CD4-positive, alpha-beta T cell treated with Interleukin-6 at 100 ng/mL for 8 hours (primary cell): ENCODE data around the gene PAX4.
"Not testable (repeated sequence)": the region's sequence is repeated elsewhere in the genome, so short reads cannot be mapped to it uniquely, and the experiment has no call there.

Source experiments
- DNase-seq: peaks from one replicate; pipeline ENCODE4 v3.0.0-alpha.2; 2020; ENCODE audit warnings: mixed read lengths, low spot score

The PAX4 gene

DNA sequence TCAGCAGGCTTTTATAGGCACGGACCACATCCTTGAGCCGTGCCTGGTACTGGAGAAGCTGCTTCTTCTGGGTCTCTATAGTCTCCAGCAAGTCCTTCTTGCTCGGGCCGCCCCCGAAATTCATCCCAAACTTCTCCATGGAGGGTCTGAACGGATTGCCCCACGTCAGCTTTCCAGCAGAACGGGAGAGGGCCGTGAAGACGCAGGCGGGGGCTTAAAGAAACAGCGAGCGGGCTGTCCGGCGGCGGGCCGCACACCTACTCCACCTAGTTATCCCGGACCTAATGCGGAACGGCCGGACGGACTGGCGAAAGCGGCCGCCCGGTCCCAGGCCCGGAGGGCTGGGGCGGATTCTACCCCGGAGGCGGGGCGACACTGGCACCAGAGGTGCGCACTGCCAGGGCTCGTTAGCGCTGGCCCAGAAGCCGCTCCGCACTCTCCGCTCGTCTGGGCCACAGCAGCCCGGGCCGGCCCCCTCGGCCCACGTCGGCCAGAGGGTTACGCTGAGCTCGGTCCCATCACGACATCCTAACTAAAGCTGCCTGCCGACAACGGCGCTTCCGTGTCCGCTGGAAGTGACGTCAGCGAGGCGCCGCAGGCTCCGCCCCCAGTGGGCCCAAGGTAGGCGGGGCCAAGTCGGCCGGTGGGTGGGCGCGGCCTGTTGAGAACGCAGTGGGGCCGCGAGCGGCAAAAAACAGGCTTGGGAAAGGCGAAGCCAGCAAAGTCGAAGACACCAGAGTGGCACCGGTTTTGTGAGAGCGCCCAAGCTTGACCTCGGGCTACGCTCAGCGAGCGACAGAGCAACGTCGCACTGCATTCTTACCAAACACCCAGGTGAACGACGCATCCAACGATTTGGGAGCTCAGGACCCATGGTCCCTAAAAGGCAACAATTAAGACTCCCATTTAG lies 32.6 kb downstream of the PAX4 start, which contains the start of gene GCC1:
Gene GCC1 (minus strand): TSS at position 553 of the 910 bp plus-strand sequence. CDS start 414 bp downstream, at position 139.
- peak; percentile 89 for DNase-seq

DNA sequence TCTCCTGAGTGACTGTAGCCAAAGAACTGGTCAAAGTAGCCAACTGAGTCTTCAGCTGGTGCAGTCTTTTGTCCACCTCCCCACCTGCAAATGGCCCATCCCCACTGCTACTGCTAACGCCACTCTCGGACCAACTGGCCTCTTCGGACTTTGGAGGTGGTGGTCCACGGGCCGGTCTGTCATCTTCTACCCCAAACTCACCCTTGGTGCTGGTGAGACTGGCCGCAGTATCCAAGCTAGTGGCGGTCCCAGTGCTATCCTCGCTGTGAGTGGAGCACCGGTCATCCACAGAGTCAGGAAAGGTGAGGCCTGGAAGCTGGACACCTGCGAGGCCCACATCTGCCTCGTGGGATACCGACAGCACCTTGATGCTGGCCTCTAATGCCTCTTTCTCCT lies 33.3 kb downstream of the PAX4 start:
- DNase-seq: no peak

DNA sequence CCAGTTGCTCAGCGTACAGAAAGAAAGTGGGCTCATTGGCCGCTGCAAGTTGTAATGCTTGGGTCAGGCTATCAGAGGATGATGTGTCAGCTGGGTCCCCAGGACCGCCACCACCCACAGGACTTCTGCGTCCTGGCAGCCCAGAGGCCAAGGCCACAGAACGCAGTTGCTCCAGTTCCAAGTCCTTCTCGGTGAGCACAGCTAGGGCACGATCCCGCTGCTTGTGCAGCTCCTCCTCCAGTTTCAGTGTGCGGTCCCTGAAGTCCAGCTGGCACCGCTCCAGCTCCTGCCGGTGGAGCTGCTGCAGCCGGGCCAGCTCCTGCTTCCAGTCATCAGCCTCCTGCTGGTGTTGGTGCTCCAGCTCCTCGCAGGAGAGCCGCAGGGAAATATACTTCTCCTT lies 35.6 kb downstream of the PAX4 start:
- DNase-seq: no peak

DNA sequence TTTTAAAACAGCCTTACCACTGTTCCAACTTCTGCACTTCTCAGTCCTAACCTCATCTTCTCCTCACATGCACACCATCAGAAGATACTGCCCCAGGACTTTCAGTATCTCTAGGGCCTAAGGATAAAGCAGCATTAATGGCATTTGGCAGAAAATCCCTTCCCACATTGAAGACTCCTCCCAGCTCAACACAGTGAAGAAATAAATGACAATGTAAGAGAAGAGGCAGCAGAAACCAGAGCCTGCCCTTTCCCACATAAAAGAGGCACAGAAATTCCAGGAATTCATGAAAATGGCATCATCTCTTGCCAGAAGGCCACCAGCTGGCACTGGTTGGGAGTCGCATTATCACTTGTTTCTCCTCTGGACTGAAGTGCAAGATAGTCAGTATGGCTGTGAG lies 36.2 kb downstream of the PAX4 start:
- no peak for DNase-seq

GRCh38 chr7:127580612-127581011 lies 37.3 kb downstream of the PAX4 start:
- no peak for DNase-seq

- no peak for DNase-seq
Measured at GRCh38 chr7:127578711-127579275, 39.1 kb downstream of the PAX4 start.

GRCh38 chr7:127578036-127578684 lies 39.8 kb downstream of the PAX4 start:
- DNase-seq: no peak

DNA sequence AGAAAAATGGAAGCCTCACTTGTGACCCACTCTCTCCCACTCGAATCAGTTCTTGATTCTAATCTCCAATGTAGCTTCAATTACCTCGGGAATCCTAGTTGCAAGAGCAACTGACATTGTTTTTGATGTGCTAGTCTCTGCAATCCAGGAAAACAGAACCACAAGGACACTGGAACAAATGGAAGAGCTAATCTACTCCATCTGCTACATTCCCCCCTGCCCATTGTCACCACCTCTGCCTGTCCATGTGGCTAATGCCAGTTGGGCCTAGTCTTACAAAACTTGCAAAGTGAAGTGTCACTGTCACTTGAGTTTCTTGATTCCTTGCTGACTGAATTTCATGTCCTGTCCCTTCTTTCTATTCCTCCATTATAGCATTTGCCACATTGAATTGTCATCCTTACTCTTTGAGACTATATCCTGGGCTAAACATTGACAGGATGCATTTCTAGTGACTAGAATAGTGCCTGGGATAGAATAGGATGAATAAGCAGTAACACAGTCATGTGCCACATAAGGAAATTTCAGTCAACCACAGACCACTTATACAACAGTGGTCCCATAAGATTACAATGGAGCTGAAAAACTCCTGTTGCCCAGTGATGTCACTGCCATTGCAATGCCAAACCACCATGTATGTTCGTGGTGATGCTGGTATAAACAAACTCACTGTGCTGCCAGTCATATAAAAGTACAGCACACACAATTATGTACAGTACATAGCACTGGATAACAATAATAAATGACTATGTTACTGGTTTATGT lies 46.0 kb downstream of the PAX4 start:
- DNase-seq: no peak

GRCh38 chr7:127568034-127568433 lies 49.9 kb downstream of the PAX4 start:
- DNase-seq: not testable (repeated sequence)

DNA sequence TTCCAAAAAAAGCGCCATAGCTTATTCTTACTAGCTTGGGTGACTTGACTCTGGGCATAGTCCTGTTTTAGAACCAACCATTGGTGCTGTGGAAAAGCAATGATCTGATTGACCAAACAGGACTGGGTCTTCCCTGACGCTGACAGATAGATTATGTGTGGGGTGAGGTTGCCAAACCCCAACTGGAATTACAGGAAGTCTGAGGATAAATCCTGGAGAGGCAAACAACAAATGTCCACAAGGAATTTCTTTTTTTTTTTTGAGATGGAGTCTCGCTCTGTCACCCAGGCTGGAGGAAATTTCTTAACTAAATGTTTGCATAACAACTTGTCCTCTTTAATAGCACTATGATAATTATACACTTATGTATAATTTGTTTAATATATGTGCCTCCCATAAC lies 51.7 kb downstream of the PAX4 start:
- DNase-seq: no peak
